AG08396 (cell line): ENCODE measurements around the gene PSMB1.
A peak's percentile ranks its signal among the peaks of the same experiment; 100 is the strongest.
"Not testable (repeated sequence)": the region's sequence is repeated elsewhere in the genome, so short reads cannot be mapped to it uniquely, and the experiment has no call there.

Source experiments
- DNase-seq: peaks from one replicate; pipeline ENCODE4 v3.0.0; 2012; ENCODE audit warnings: low spot score, mixed read lengths

The PSMB1 gene

GRCh38 chr6:170502733-170503413 lies 50.2 kb downstream of the PSMB1 start:
- not testable (repeated sequence) for DNase-seq

- DNase-seq, result not testable (repeated sequence)
Measured at GRCh38 chr6:170502268-170502667, 50.8 kb downstream of the PSMB1 start.

GRCh38 chr6:170500955-170501590 lies 52.0 kb downstream of the PSMB1 start:
- DNase-seq, result no peak

GRCh38 chr6:170497841-170498301 lies 55.2 kb downstream of the PSMB1 start:
- DNase-seq, result no peak

GRCh38 chr6:170493354-170493753 lies 59.8 kb downstream of the PSMB1 start:
- DNase-seq, result no peak

- no peak for DNase-seq
Measured at GRCh38 chr6:170490259-170490658, 62.8 kb downstream of the PSMB1 start.

GRCh38 chr6:170489836-170490235 lies 63.3 kb downstream of the PSMB1 start:
- DNase-seq, result peak; percentile 17

GRCh38 chr6:170487707-170488329 lies 65.3 kb downstream of the PSMB1 start:
- no peak for DNase-seq

- no peak for DNase-seq
Measured at GRCh38 chr6:170485159-170485558, 67.9 kb downstream of the PSMB1 start.
